Measurements from ENCODE around the gene FBXW7. TPM values are rescaled to one million over a fixed set of nuclear protein-coding genes. Genes with fewer than 3 reads are reported as not detected.

FBXW7 gene
- total RNA-seq, 1 experiment from 2014 or later: 23.0 TPM

DNA sequence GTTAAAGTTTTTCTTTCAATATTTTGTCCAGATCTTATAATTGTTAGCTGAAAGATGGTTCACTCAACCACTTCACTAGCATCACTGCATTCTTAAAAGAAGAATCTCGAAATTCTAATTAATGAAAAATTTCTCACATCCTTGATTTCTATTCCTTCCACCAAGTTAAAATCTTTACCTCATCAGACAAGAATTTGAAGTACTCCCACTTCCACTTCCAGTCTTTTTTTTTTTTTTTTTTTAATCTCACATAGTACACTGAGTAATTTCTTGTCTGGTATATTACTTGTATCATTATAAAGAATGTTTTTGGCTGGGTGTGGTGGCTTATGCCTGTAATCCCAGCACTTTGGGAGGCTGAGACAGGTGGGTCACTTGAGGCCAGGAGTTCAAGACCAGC is 73.2 kb downstream of the FBXW7 start:
- POLR2A ChIA-PET: no interaction called here
- Histone ChIP-seq H3K27ac (ENCODE audit: low read depth, low read length) (no peak overlapping the region), H3K9me3 (ENCODE audit: control insufficient read depth in 1 of 2, insufficient read depth in 1 of 2, low read depth in 1 of 2, low read length in 2 of 2) (no peaks in the 10 kb centered on the region), H3K4me1 (ENCODE audit: control insufficient read depth in 1 of 2, insufficient read depth in 2 of 2, low read length in 2 of 2) (no peaks in the 10 kb centered on the region), H3K4me3 (replicated peaks in 1 of 2; ENCODE audit: low read depth in 1 of 2, low read length in 2 of 2) (no peak overlapping the region), H3K4me2 (ENCODE audit: low read length) (no peak overlapping the region), H3K36me3 (ENCODE audit: control insufficient read depth in 1 of 2, insufficient read depth in 2 of 2, low read length in 2 of 2) (no peaks in the 10 kb centered on the region), H4K20me1 (ENCODE audit: insufficient read depth) (peaks cover 5% of the 10 kb centered on the region), H3K9ac (ENCODE audit: low read length) (no peak overlapping the region), H3K79me2 (ENCODE audit: insufficient read depth, low read length) (peaks cover 72% of the 10 kb centered on the region), H3K9me2 (ENCODE audit: insufficient read depth) (no peaks in the 10 kb centered on the region), H3K27me3 (ENCODE audit: insufficient read depth, low read length) (no peaks in the 10 kb centered on the region), H2AFZ (ENCODE audit: low read depth, low read length, poor library complexity, severe bottlenecking) (no peak overlapping the region)
- no TSS peak for BruUV-seq (replicated peaks)
- ATAC-seq (no peak), DNase-seq (ENCODE audit: low read depth, low spot score) (no peak)
- RAD21 ChIA-PET (ENCODE audit: low non-redundant PET in 1 of 2, low total read pairs in 2 of 2, uncharacterized antibody in 2 of 2, unreplicated experiment in 2 of 2): no interaction called here
- TF ChIP-seq CBX3 (IDR thresholded peaks at IDR 0.05; ENCODE audit: low read depth) (no peak), EZH2phosphoT487 (IDR thresholded peaks at IDR 0.05; ENCODE audit: borderline replicate concordance) (no peak), FOSL1 (IDR thresholded peaks at IDR 0.05; ENCODE audit: low read depth) (no peak), POLR2A (IDR thresholded peaks at IDR 0.05; ENCODE audit: borderline replicate concordance, extremely low read depth, insufficient read depth, insufficient read length) (no peak), ZFX (IDR thresholded peaks at IDR 0.05) (no peak), POLR2AphosphoS5 (IDR thresholded peaks at IDR 0.05; ENCODE audit: low read depth, low read length) (no peak), EGR1 (IDR thresholded peaks at IDR 0.05; ENCODE audit: low read depth) (no peak), JUND (IDR thresholded peaks at IDR 0.05) (no peak)
- TF ChIP-seq, protein P1, sequence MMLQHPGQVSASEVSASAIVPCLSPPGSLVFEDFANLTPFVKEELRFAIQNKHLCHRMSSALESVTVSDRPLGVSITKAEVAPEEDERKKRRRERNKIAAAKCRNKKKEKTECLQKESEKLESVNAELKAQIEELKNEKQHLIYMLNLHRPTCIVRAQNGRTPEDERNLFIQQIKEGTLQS (IDR thresholded peaks at IDR 0.05): no peak
- TF ChIP-seq, protein P2, sequence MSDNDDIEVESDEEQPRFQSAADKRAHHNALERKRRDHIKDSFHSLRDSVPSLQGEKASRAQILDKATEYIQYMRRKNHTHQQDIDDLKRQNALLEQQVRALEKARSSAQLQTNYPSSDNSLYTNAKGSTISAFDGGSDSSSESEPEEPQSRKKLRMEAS (IDR thresholded peaks at IDR 0.05): no peak
- intact Hi-C loops (cut with micrococcal nuclease): no loop called here
- CTCF ChIA-PET: no interaction called here

DNA sequence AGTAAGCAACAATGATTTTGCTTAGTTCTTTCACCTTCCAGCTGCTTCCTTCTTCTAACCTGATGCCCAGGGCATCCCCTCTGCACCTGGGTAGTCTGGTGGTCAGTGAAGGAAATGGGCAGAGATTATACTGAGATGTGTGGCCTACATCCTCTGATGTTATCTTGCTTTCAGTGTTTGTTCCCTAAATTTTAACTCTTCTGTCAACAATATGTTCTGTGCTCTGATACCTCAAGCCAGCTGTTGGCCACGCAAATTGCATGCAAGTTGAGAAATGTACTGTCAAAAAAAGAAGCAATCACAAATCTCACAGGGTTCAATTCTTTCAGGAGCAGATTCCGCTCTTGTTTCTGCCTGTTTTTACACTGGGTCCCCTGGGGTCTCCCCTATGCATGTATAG is 73.8 kb downstream of the FBXW7 start:
- ATAC-seq (no peak), DNase-seq (ENCODE audit: low read depth, low spot score) (no peak)
- intact Hi-C loops (cut with micrococcal nuclease): no loop called here
- Histone ChIP-seq H3K9me3 (ENCODE audit: control insufficient read depth in 1 of 2, insufficient read depth in 1 of 2, low read depth in 1 of 2, low read length in 2 of 2) (no peaks in the 10 kb centered on the region), H3K9ac (ENCODE audit: low read length) (no peak overlapping the region), H2AFZ (ENCODE audit: low read depth, low read length, poor library complexity, severe bottlenecking) (no peak overlapping the region), H4K20me1 (ENCODE audit: insufficient read depth) (peaks cover 5% of the 10 kb centered on the region), H3K36me3 (ENCODE audit: control insufficient read depth in 1 of 2, insufficient read depth in 2 of 2, low read length in 2 of 2) (no peaks in the 10 kb centered on the region), H3K79me2 (ENCODE audit: insufficient read depth, low read length) (peaks cover 69% of the 10 kb centered on the region), H3K4me3 (replicated peaks in 1 of 2; ENCODE audit: low read depth in 1 of 2, low read length in 2 of 2) (no peak overlapping the region), H3K4me2 (ENCODE audit: low read length) (no peak overlapping the region), H3K27me3 (ENCODE audit: insufficient read depth, low read length) (no peaks in the 10 kb centered on the region), H3K9me2 (ENCODE audit: insufficient read depth) (no peaks in the 10 kb centered on the region), H3K4me1 (ENCODE audit: control insufficient read depth in 1 of 2, insufficient read depth in 2 of 2, low read length in 2 of 2) (no peaks in the 10 kb centered on the region), H3K27ac (ENCODE audit: low read depth, low read length) (no peak overlapping the region)
- ChIA-PET POLR2A (no interaction called here), RAD21 (ENCODE audit: low non-redundant PET in 1 of 2, low total read pairs in 2 of 2, uncharacterized antibody in 2 of 2, unreplicated experiment in 2 of 2) (no interaction called here), CTCF (no interaction called here)
- BruUV-seq (replicated peaks): no TSS peak
- no peak for TF ChIP-seq FOSL1 (IDR thresholded peaks at IDR 0.05; ENCODE audit: low read depth)
- no peak for TF ChIP-seq ELF1 (IDR thresholded peaks at IDR 0.05; ENCODE audit: borderline replicate concordance, low read depth)
- no peak for TF ChIP-seq SP1 (IDR thresholded peaks at IDR 0.05; ENCODE audit: low read depth)
- TF ChIP-seq, protein P3, sequence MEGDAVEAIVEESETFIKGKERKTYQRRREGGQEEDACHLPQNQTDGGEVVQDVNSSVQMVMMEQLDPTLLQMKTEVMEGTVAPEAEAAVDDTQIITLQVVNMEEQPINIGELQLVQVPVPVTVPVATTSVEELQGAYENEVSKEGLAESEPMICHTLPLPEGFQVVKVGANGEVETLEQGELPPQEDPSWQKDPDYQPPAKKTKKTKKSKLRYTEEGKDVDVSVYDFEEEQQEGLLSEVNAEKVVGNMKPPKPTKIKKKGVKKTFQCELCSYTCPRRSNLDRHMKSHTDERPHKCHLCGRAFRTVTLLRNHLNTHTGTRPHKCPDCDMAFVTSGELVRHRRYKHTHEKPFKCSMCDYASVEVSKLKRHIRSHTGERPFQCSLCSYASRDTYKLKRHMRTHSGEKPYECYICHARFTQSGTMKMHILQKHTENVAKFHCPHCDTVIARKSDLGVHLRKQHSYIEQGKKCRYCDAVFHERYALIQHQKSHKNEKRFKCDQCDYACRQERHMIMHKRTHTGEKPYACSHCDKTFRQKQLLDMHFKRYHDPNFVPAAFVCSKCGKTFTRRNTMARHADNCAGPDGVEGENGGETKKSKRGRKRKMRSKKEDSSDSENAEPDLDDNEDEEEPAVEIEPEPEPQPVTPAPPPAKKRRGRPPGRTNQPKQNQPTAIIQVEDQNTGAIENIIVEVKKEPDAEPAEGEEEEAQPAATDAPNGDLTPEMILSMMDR (IDR thresholded peaks at IDR 0.05 in 2 of 3, conservative IDR thresholded peaks at IDR 0.05 in 1 of 3; ENCODE audit: borderline replicate concordance in 1 of 3, insufficient read depth in 1 of 3, low read depth in 2 of 3, low read length in 2 of 3): no peak
- no peak for TF ChIP-seq ZBTB33 (IDR thresholded peaks at IDR 0.05; ENCODE audit: extremely low read depth, insufficient replicate concordance, low read length)
- TF ChIP-seq REST (IDR thresholded peaks at IDR 0.05; ENCODE audit: low read depth): no peak

All from HCT116 (cell line).